RWPE1 (cell line): ENCODE results near the gene ARL15.

Source experiments
- CTCF ChIA-PET: fragments of 350-600 bp; sonication (Branson Sonifier 250); formaldehyde crosslinking; extraction: SDS; loops from one replicate; lab custom pipeline; 2021; lab: Yijun Ruan, JAX
- POLR2A ChIA-PET: fragments of 400-600 bp; formaldehyde crosslinking; extraction: SDS; loops from one replicate; lab custom pipeline; 2020; ENCODE audit warnings: antibody characterized with exemption; ENCODE audit not compliant: low non-redundant PET; lab: Yijun Ruan, JAX
- DNase-seq: peaks from one replicate; pipeline ENCODE4 v3.0.0; 2012; ENCODE audit warnings: low spot score
- H3K27ac ChIP-seq: fragments of 450-650 bp; 2 replicates; pipeline ENCODE4 v1.5.1; 2017
- TF ChIP-seq, protein P1 (sequence below): fragments of 450-650 bp; conservative IDR thresholded peaks from 2 replicates; pipeline ENCODE4 v1.5.1; 2017; ENCODE audit warnings: low read depth, mild to moderate bottlenecking

Gene ARL15

DNA sequence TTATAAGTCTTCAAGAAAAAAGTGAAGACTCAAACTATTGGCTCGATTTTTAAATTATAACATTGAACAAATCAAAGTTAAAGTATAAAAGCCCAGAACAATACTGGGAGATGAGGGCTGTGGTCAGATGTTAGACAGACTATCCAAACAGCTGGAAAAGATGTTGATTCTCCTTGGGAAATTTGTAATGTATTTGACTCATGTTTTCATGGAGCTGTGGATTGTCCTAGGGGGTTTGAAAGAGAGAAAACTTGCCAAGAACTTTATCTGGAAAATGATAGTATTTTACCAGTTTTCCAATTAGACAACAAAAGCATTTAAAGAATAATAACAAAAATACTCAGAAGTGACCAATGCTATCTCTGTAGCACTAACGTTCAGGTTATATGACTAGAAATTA, 339.2 kb downstream of the ARL15 start:
- no peak overlapping the region for H3K27ac ChIP-seq
- ChIA-PET CTCF (interaction anchor here (0.6 kb wide), 1 partner anchor 146 kb away, joined by 3 read pairs; no protein-coding TSS in a partner anchor), POLR2A (interaction anchor here (0.6 kb wide), 1 partner anchor 32 kb away, joined by 4 read pairs; no protein-coding TSS in a partner anchor)
- DNase-seq: no peak
- TF ChIP-seq, protein P1, sequence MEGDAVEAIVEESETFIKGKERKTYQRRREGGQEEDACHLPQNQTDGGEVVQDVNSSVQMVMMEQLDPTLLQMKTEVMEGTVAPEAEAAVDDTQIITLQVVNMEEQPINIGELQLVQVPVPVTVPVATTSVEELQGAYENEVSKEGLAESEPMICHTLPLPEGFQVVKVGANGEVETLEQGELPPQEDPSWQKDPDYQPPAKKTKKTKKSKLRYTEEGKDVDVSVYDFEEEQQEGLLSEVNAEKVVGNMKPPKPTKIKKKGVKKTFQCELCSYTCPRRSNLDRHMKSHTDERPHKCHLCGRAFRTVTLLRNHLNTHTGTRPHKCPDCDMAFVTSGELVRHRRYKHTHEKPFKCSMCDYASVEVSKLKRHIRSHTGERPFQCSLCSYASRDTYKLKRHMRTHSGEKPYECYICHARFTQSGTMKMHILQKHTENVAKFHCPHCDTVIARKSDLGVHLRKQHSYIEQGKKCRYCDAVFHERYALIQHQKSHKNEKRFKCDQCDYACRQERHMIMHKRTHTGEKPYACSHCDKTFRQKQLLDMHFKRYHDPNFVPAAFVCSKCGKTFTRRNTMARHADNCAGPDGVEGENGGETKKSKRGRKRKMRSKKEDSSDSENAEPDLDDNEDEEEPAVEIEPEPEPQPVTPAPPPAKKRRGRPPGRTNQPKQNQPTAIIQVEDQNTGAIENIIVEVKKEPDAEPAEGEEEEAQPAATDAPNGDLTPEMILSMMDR: no peak

DNA sequence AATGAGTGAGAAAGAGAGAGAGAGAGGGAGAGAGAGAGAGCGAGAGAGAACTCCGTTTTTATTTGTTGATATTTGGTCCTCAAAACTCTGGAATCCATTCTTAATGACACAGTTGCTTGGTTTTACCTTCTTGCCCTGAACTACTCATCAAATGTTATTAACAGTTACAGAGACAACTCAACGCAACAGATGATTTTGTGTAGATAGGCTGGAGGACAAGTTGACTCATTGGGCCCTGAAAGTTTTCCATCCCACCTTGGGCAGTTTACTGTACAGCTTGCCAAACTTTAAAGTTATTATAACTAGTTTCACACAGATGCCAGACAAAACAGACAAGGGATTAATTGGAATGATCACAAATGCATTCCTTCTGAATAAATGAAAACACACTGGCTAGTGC, 339.9 kb downstream of the ARL15 start:
- no peak for DNase-seq

DNA sequence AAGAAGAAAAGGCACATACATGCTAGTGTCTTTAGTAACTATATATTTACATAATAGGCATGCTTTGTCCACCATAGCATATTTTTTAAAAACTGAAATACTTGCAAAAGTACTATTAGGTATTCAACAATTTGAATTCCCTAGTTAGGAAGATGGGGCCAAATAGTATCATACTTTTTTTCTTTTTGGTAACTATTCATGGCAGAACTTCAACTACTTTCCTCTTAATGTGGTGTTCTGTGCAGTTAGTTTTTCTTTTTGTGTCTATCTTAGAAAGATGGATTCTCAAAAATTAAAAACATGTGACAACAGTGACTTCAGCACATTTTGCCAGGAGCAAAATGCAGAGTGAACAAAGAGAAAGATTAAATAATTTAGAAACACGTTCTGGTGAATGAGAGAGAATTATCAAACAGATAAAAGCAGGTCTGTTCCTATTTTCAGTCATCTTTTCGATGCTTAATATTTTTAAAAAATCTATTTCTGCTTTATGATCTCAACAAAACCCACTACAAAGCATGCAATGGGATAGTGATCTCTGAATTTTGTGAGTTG, 341.1 kb downstream of the ARL15 start:
- no peak overlapping the region for H3K27ac ChIP-seq
- CTCF ChIA-PET: interaction anchor here (0.7 kb wide), 1 partner anchor 491 kb away, joined by 3 read pairs; no protein-coding TSS in a partner anchor
- TF ChIP-seq, protein P1: no peak

More for the DNA sequence above, 339.9 kb downstream of the ARL15 start:
- ChIA-PET POLR2A (no interaction called here), CTCF (no interaction called here)
- TF ChIP-seq, protein P1: no peak
- no peak overlapping the region for H3K27ac ChIP-seq

GRCh38 chr5:53965459-53965858, 344.9 kb downstream of the ARL15 start:
- POLR2A ChIA-PET: no interaction called here
- CTCF ChIA-PET: no interaction called here
- H3K27ac ChIP-seq: no peak overlapping the region
- TF ChIP-seq, protein P1: no peak
- DNase-seq: no peak

More for the DNA sequence above, 341.1 kb downstream of the ARL15 start:
- POLR2A ChIA-PET: no interaction called here
- DNase-seq: no peak

GRCh38 chr5:53963958-53964357, 346.4 kb downstream of the ARL15 start:
- CTCF ChIA-PET: interaction anchor here (0.7 kb wide), 1 partner anchor 411 kb away, joined by 3 read pairs; no protein-coding TSS in a partner anchor
- POLR2A ChIA-PET: no interaction called here
- TF ChIP-seq, protein P1: no peak
- no peak for DNase-seq
- H3K27ac ChIP-seq: no peak overlapping the region

GRCh38 chr5:53962306-53962705, 348.1 kb downstream of the ARL15 start:
- ChIA-PET CTCF (interaction anchor here (0.7 to 0.8 kb wide), 3 partner anchors 49 to 537 kb away, joined by 3 to 4 read pairs (median 4); no protein-coding TSS in a partner anchor), POLR2A (no interaction called here)
- no peak for DNase-seq
- TF ChIP-seq, protein P1: no peak
- H3K27ac ChIP-seq: no peak overlapping the region
